Upper lobe of right lung (tissue), 1 donor: ENCODE measurements around the gene CARD19. TPM values are rescaled to one million over a fixed set of nuclear protein-coding genes. Genes with fewer than 3 reads are reported as not detected.
A peak's percentile ranks its signal among the peaks of the same experiment; 100 is the strongest.

Source experiments
- ATAC-seq: fragments of 200-7000 bp; cut with Tn5 transposase; one replicate; pipeline ENCODE4 v1.9.1; 2020; ENCODE audit warnings: mild to moderate bottlenecking, moderate library complexity
- DNase-seq: peaks from one replicate; pipeline ENCODE4 v3.0.0-alpha.2; 2020
- H3K27ac ChIP-seq: fragments of 200-600 bp; one replicate; pipeline ENCODE4 v1.8.0; 2022
- H3K27me3 ChIP-seq: fragments of 200-600 bp; one replicate; pipeline ENCODE4 v1.8.0; 2022; ENCODE audit warnings: mild to moderate bottlenecking
- H3K36me3 ChIP-seq: fragments of 200-600 bp; one replicate; pipeline ENCODE4 v1.8.0; 2022
- H3K4me1 ChIP-seq: fragments of 200-600 bp; one replicate; pipeline ENCODE4 v1.8.0; 2022
- H3K4me3 ChIP-seq: fragments of 200-600 bp; one replicate; pipeline ENCODE4 v1.8.0; 2022; ENCODE audit warnings: mild to moderate bottlenecking
- H3K9me3 ChIP-seq: fragments of 200-600 bp; one replicate; pipeline ENCODE4 v1.8.0; 2022
- CTCF ChIP-seq: fragments of 200-600 bp; IDR thresholded peaks from one replicate; pipeline ENCODE4 v1.8.0; 2022; ENCODE audit warnings: antibody characterized with exemption
- intact Hi-C: fragments of 100-400 bp; cut with DNase I; formaldehyde crosslinking; loops from one replicate; pipeline ENCODE4 v1.11.0; 2022
- total RNA-seq: library from RNA; stranded (reverse); fragmentation: NEBNext Ultra II Directional; extraction: Animal tissue kit (Norgen Biotek cat#: 25700); gene quantifications from one replicate; pipeline ENCODE4 v1.2.1, GENCODE V29; 2021
- donor health status: DM: no; HTN: yes; CAD: no; lungs with severe emphysema.

The CARD19 gene
- total RNA-seq, 1 donor from 2014 or later = 31.8 TPM

GRCh38 chr9:93155716-93156474 is 59.9 kb downstream of the CARD19 start:
- intact Hi-C loops = loop anchor here (10.0 kb wide), 1 partner anchor 149 kb away; no protein-coding TSS in a partner anchor
- Histone ChIP-seq H3K4me1 (peaks cover 3% of the 10 kb centered on the region), H3K27me3 (no peaks in the 10 kb centered on the region), H3K9me3 (no peaks in the 10 kb centered on the region), H3K27ac (no peak overlapping the region), H3K4me3 (no peak overlapping the region), H3K36me3 (no peaks in the 10 kb centered on the region)
- no peak for TF ChIP-seq CTCF
- ATAC-seq (peak; percentile 23), DNase-seq (no peak)

GRCh38 chr9:93156475-93157008 is 60.5 kb downstream of the CARD19 start:
- DNase-seq (no peak), ATAC-seq (no peak)
- intact Hi-C loops = loop anchor here (10.0 kb wide), 1 partner anchor 148 kb away; no protein-coding TSS in a partner anchor

GRCh38 chr9:93159601-93160471 is 63.8 kb downstream of the CARD19 start:
- ATAC-seq (peak; percentile 99), DNase-seq (peak; percentile 93)
- H3K4me1 ChIP-seq = peaks cover 3% of the 10 kb centered on the region
- no peaks in the 10 kb centered on the region for H3K9me3 ChIP-seq
- H3K36me3 ChIP-seq = no peaks in the 10 kb centered on the region
- intact Hi-C loops = loop anchor here (10.0 kb wide), 1 partner anchor 145 kb away; no protein-coding TSS in a partner anchor
- H3K4me3 ChIP-seq = no peak overlapping the region
- H3K27me3 ChIP-seq = no peaks in the 10 kb centered on the region
- no peak overlapping the region for H3K27ac ChIP-seq
- peak; percentile 98 for TF ChIP-seq CTCF

More at GRCh38 chr9:93156475-93157008, 60.5 kb downstream of the CARD19 start:
- Histone ChIP-seq H3K36me3 (no peaks in the 10 kb centered on the region), H3K27me3 (no peaks in the 10 kb centered on the region), H3K9me3 (no peaks in the 10 kb centered on the region), H3K4me1 (peaks cover 3% of the 10 kb centered on the region), H3K27ac (no peak overlapping the region), H3K4me3 (no peak overlapping the region)
- no peak for TF ChIP-seq CTCF

- Histone ChIP-seq H3K4me1 (peaks cover 3% of the 10 kb centered on the region), H3K27ac (no peak overlapping the region), H3K4me3 (no peak overlapping the region), H3K36me3 (no peaks in the 10 kb centered on the region), H3K9me3 (no peaks in the 10 kb centered on the region), H3K27me3 (no peaks in the 10 kb centered on the region)
- ATAC-seq (no peak), DNase-seq (no peak)
- TF ChIP-seq CTCF = no peak
- intact Hi-C loops = no loop called here
Measured at GRCh38 chr9:93161786-93162562, 66.0 kb downstream of the CARD19 start.

Other genes starting within 250 kb of the CARD19 start
- 8.8 TPM for gene ZNF484, start 218.2 kb upstream of the CARD19 start, total RNA-seq
- 21.6 TPM for gene FGD3, start 148.7 kb upstream of the CARD19 start, total RNA-seq
- 4.8 TPM for gene SUSD3, start 37.5 kb upstream of the CARD19 start, total RNA-seq
- gene NINJ1, start 38.0 kb downstream of the CARD19 start, total RNA-seq = 53.2 TPM
- 0.35 TPM for gene WNK2, start 87.9 kb downstream of the CARD19 start, total RNA-seq